GM23248 (cell line): Measurements from ENCODE around the gene RANBP9.

Source experiments
- EZH2 ChIP-seq: fragments of 200-600 bp; sonication (generic); IDR thresholded peaks from 2 replicates; pipeline ENCODE4 v1.6.1; 2018; ENCODE audit warnings: antibody characterized with exemption, mild to moderate bottlenecking; ENCODE audit not compliant: insufficient read depth, poor library complexity, severe bottlenecking
- EZH2phosphoT487 ChIP-seq: fragments of 200-600 bp; sonication (generic); IDR thresholded peaks from 2 replicates; pipeline ENCODE4 v1.6.1; 2018; ENCODE audit warnings: antibody characterized with exemption, moderate library complexity, mild to moderate bottlenecking, low read depth; ENCODE audit not compliant: insufficient read depth

- TF ChIP-seq EZH2: no peak
- TF ChIP-seq EZH2phosphoT487: no peak
Observed at GRCh38 chr6:13581700-13582229, 129.9 kb downstream of the RANBP9 start.
